Measurements from ENCODE around the gene IFNL1.

DNA sequence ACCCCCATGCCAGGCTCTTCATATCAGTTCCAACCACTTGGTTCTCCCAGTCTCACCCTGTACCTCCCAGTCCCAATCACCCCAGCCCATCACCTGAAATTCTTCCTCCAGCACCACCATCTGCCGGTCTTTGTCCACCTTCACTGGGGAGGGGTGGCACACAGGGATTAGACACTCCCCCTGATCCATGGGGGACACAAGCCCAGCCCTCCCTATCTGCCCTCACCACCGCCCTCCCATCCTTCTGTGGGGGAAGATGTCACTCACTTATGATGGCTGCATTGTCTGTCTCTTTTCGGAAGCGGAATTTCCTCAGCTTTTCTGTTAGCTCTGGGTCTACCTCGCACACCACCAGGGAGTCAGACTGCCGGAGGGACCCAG, 39.0 kb downstream of the IFNL1 start:
- TF ChIP-seq, protein P1, sequence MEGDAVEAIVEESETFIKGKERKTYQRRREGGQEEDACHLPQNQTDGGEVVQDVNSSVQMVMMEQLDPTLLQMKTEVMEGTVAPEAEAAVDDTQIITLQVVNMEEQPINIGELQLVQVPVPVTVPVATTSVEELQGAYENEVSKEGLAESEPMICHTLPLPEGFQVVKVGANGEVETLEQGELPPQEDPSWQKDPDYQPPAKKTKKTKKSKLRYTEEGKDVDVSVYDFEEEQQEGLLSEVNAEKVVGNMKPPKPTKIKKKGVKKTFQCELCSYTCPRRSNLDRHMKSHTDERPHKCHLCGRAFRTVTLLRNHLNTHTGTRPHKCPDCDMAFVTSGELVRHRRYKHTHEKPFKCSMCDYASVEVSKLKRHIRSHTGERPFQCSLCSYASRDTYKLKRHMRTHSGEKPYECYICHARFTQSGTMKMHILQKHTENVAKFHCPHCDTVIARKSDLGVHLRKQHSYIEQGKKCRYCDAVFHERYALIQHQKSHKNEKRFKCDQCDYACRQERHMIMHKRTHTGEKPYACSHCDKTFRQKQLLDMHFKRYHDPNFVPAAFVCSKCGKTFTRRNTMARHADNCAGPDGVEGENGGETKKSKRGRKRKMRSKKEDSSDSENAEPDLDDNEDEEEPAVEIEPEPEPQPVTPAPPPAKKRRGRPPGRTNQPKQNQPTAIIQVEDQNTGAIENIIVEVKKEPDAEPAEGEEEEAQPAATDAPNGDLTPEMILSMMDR (IDR thresholded peaks at IDR 0.05) = no peak
- TF ChIP-seq MAFK (IDR thresholded peaks at IDR 0.05; ENCODE audit: partially characterized antibody) (no peak), HDAC2 (IDR thresholded peaks at IDR 0.05) (no peak)
